PC-9 (cell line): ENCODE data around the gene SHF. TPM values are rescaled to one million over a fixed set of nuclear protein-coding genes. Genes with fewer than 3 reads are reported as not detected.
A peak's percentile ranks its signal among the peaks of the same experiment; 100 is the strongest.

Source experiments
- BruUV-seq: library from RNA; stranded (reverse); fragments of 400-500 nt; replicated peaks from 2 replicates; lab custom pipeline; 2021; lab: Mats Ljungman, UMichigan
- CTCF ChIA-PET: fragments of 300-600 bp; sonication (Branson Sonifier 250); formaldehyde crosslinking; loops from one replicate; lab custom pipeline; 2022; ENCODE audit warnings: antibody characterized with exemption; lab: Charles Lee
- POLR2A ChIA-PET: fragments of 300-600 bp; sonication (Branson Sonifier 250); formaldehyde crosslinking; loops from one replicate; lab custom pipeline; 2022; ENCODE audit warnings: antibody characterized with exemption; ENCODE audit not compliant: unreplicated experiment; lab: Charles Lee
- DNase-seq, 2 experiments: peaks; one replicate each; pipeline versions ENCODE4 v3.0.0 to v3.0.0-alpha.2; 2015 to 2022; ENCODE audit warnings: mixed read lengths in 1 of 2
- H2AFZ ChIP-seq: fragments of 200-600 bp; sonication (generic); 2 replicates; pipeline ENCODE4 v1.8.1; 2017; ENCODE audit warnings: antibody characterized with exemption
- H3F3A ChIP-seq: fragments of 200-600 bp; sonication (generic); 2 replicates; pipeline ENCODE4 v1.8.1; 2017; ENCODE audit warnings: antibody characterized with exemption, mild to moderate bottlenecking, low read depth; ENCODE audit not compliant: insufficient read depth
- H3K27ac ChIP-seq: fragments of 200-600 bp; sonication (generic); 2 replicates; pipeline ENCODE4 v1.6.1; 2016; ENCODE audit warnings: mixed run types
- H3K27me3 ChIP-seq: fragments of 200-600 bp; sonication (generic); 2 replicates; pipeline ENCODE4 v1.6.1; 2016; ENCODE audit warnings: low read depth, mixed run types; ENCODE audit not compliant: insufficient read depth
- H3K36me3 ChIP-seq: fragments of 200-600 bp; sonication (generic); 2 replicates; pipeline ENCODE4 v1.6.1; 2016; ENCODE audit warnings: low read depth, mixed run types
- H3K4me1 ChIP-seq: fragments of 200-600 bp; sonication (generic); replicated peaks from 2 replicates; pipeline ENCODE4 v1.6.1; 2016; ENCODE audit warnings: mixed run types; ENCODE audit not compliant: insufficient read depth
- H3K4me2 ChIP-seq: fragments of 200-600 bp; sonication (generic); 2 replicates; pipeline ENCODE4 v1.6.1; 2017; ENCODE audit warnings: mixed run types
- H3K4me3 ChIP-seq: fragments of 200-600 bp; sonication (generic); 2 replicates; pipeline ENCODE4 v1.6.1; 2016; ENCODE audit warnings: mixed run types
- H3K79me2 ChIP-seq: fragments of 200-600 bp; sonication (generic); 2 replicates; pipeline ENCODE4 v1.6.1; 2017; ENCODE audit warnings: low read depth, mixed run types
- H3K9me2 ChIP-seq: fragments of 200-600 bp; sonication (generic); 2 replicates; pipeline ENCODE4 v1.8.1; 2017; ENCODE audit warnings: mild to moderate bottlenecking; ENCODE audit not compliant: insufficient read depth
- H3K9me3 ChIP-seq: fragments of 200-600 bp; sonication (generic); 2 replicates; pipeline ENCODE4 v1.8.1; 2016; ENCODE audit warnings: low read depth; ENCODE audit not compliant: insufficient read depth
- H4K20me1 ChIP-seq: fragments of 200-600 bp; sonication (generic); 2 replicates; pipeline ENCODE4 v1.8.1; 2017; ENCODE audit not compliant: insufficient read depth
- CTCF ChIP-seq: fragments of 200-600 bp; sonication (generic); conservative IDR thresholded peaks from 2 replicates; pipeline ENCODE4 v1.6.1; 2017; ENCODE audit warnings: mixed run types, antibody characterized with exemption, mild to moderate bottlenecking, moderate library complexity
- EZH2 ChIP-seq: fragments of 200-600 bp; sonication (generic); IDR thresholded peaks from 2 replicates; pipeline ENCODE4 v1.8.0; 2017; ENCODE audit warnings: antibody characterized with exemption, low read depth
- intact Hi-C: fragments of 100-400 bp; cut with micrococcal nuclease; formaldehyde crosslinking; loops from one replicate; pipeline ENCODE4 v1.10.0; 2022; ENCODE audit not compliant: unreplicated experiment
- total RNA-seq: library from RNA; stranded (reverse); gene quantifications from 2 replicates; pipeline ENCODE4 v1.2.3, GENCODE V29; 2021

Gene SHF
- total RNA-seq, 1 experiment from 2014 or later = 6.1 TPM

GRCh38 chr15:45187578-45187893 lies 230 bp downstream of the SHF start:
- no peak overlapping the region for H3K4me2 ChIP-seq
- H3K27me3 ChIP-seq = no peaks in the 10 kb centered on the region
- no peak overlapping the region for H3K27ac ChIP-seq
- no peak for DNase-seq
- no peaks in the 10 kb centered on the region for H4K20me1 ChIP-seq
- no peaks in the 10 kb centered on the region for H3K36me3 ChIP-seq
- H3K4me3 ChIP-seq = no peak overlapping the region
- no peak for TF ChIP-seq EZH2
- no peak for TF ChIP-seq CTCF
- H3K9me3 ChIP-seq = no peaks in the 10 kb centered on the region
- H3F3A ChIP-seq = no peaks in the 10 kb centered on the region
- H2AFZ ChIP-seq = no peak overlapping the region
- H3K4me1 ChIP-seq = 0 out of 2 replicates have a peak, but pooled peaks cover 5% of the 10 kb centered on the region
- intact Hi-C loops = no loop called here
- H3K79me2 ChIP-seq = no peaks in the 10 kb centered on the region
- CTCF ChIA-PET = no interaction called here
- POLR2A ChIA-PET = no interaction called here
- H3K9me2 ChIP-seq = no peaks in the 10 kb centered on the region
- BruUV-seq = no TSS peak

- Histone ChIP-seq H3K9me2 (no peaks in the 10 kb centered on the region), H3K4me2 (no peak overlapping the region), H3K4me3 (no peak overlapping the region), H3K4me1 (0 out of 2 replicates have a peak, but pooled peaks cover 5% of the 10 kb centered on the region), H3F3A (no peaks in the 10 kb centered on the region), H4K20me1 (no peaks in the 10 kb centered on the region), H3K36me3 (no peaks in the 10 kb centered on the region), H2AFZ (no peak overlapping the region), H3K9me3 (no peaks in the 10 kb centered on the region), H3K27ac (no peak overlapping the region), H3K79me2 (no peaks in the 10 kb centered on the region), H3K27me3 (no peaks in the 10 kb centered on the region)
- intact Hi-C loops = no loop called here
- BruUV-seq = no TSS peak
- no peak for DNase-seq
- ChIA-PET CTCF (no interaction called here), POLR2A (interaction anchor here (0.6 kb wide), 1 partner anchor 11 kb away, joined by 4 read pairs; no protein-coding TSS in a partner anchor)
- no peak for TF ChIP-seq CTCF
- no peak for TF ChIP-seq EZH2
Observed at GRCh38 chr15:45186771-45187577, 792 bp downstream of the SHF start.

GRCh38 chr15:45185903-45186770 lies 1.6 kb downstream of the SHF start:
- TF ChIP-seq EZH2 (no peak), CTCF (no peak)
- H3K79me2 ChIP-seq = no peaks in the 10 kb centered on the region
- DNase-seq = no peak
- TSS peak; percentile 24 for BruUV-seq
- H3K9me2 ChIP-seq = no peaks in the 10 kb centered on the region
- ChIA-PET POLR2A (interaction anchor here (0.6 kb wide), 1 partner anchor 12 kb away, joined by 4 read pairs; no protein-coding TSS in a partner anchor), CTCF (no interaction called here)
- H2AFZ ChIP-seq = no peak overlapping the region
- no peaks in the 10 kb centered on the region for H3K9me3 ChIP-seq
- H3K4me3 ChIP-seq = no peak overlapping the region
- H3K4me1 ChIP-seq = 0 out of 2 replicates have a peak, but pooled peaks cover 5% of the 10 kb centered on the region
- H3K36me3 ChIP-seq = no peaks in the 10 kb centered on the region
- intact Hi-C loops = no loop called here
- no peak overlapping the region for H3K4me2 ChIP-seq
- no peak overlapping the region for H3K27ac ChIP-seq
- H3K27me3 ChIP-seq = no peaks in the 10 kb centered on the region
- H3F3A ChIP-seq = no peaks in the 10 kb centered on the region
- H4K20me1 ChIP-seq = no peaks in the 10 kb centered on the region
